H1 (cell line): ENCODE measurements around the gene IL1RL1. TPM values are rescaled to one million over a fixed set of nuclear protein-coding genes. Genes with fewer than 3 reads are reported as not detected.

Experiments
- CTCF ChIA-PET: fragments of 300-600 bp; sonication (Branson Sonifier 250); formaldehyde crosslinking; loops from one replicate; lab custom pipeline; 2021; ENCODE audit not compliant: partially characterized antibody; lab: Charles Lee
- POLR2A ChIA-PET: fragments of 300-600 bp; sonication (Branson Sonifier 250); formaldehyde crosslinking; loops from one replicate; lab custom pipeline; 2021; ENCODE audit warnings: inconsistent platforms; ENCODE audit not compliant: partially characterized antibody; lab: Charles Lee
- DNase-seq, 2 experiments: peaks; one replicate each; pipeline versions ENCODE4 v3.0.0 to v3.0.0-alpha.2; 2010 to 2022; ENCODE audit warnings: low spot score in 2 of 2, low read depth in 1 of 2, mixed read lengths in 1 of 2
- FAIRE-seq: peaks from 2 replicates; lab custom pipeline; 2011; peaks lifted over from hg19 to GRCh38; lab: Jason Lieb, UNC
- H2AFZ ChIP-seq: 2 replicates; pipeline ENCODE4 v1.8.1; 2012; ENCODE audit warnings: low read length, inconsistent platforms
- H2AK5ac ChIP-seq: 2 replicates; pipeline ENCODE4 v1.6.1; 2013; ENCODE audit warnings: low read depth, low read length
- H2BK120ac ChIP-seq: replicated peaks from 2 replicates; pipeline ENCODE3; 2013; ENCODE audit warnings: low read depth, low read length, inconsistent platforms
- H2BK12ac ChIP-seq: 2 replicates; pipeline ENCODE4 v1.6.1; 2013; ENCODE audit warnings: low read depth, low read length
- H2BK15ac ChIP-seq: 2 replicates; pipeline ENCODE4 v1.6.1; 2013; ENCODE audit warnings: low read length
- H2BK20ac ChIP-seq: 2 replicates; pipeline ENCODE4 v1.6.1; 2013; ENCODE audit warnings: low read length
- H2BK5ac ChIP-seq: 2 replicates; pipeline ENCODE4 v1.6.1; 2013; ENCODE audit warnings: low read depth, low read length
- H3K14ac ChIP-seq: 2 replicates; pipeline ENCODE4 v1.6.1; 2013; ENCODE audit warnings: inconsistent platforms; ENCODE audit not compliant: insufficient read length
- H3K18ac ChIP-seq: 2 replicates; pipeline ENCODE4 v1.6.1; 2013; ENCODE audit warnings: low read length; ENCODE audit errors: extremely low read depth
- H3K23ac ChIP-seq: 2 replicates; pipeline ENCODE4 v1.6.1; 2013; ENCODE audit warnings: inconsistent platforms; ENCODE audit not compliant: insufficient read length
- H3K23me2 ChIP-seq: 2 replicates; pipeline ENCODE4 v1.6.1; 2013; ENCODE audit warnings: low read depth, low read length
- H3K27ac ChIP-seq: 2 replicates; pipeline ENCODE4 v1.6.1; 2011; ENCODE audit warnings: low read depth, low read length, inconsistent platforms
- H3K27me3 ChIP-seq, 4 experiments: replicated peaks in 1 of 4; 1 replicate in 1 of 4; 2 replicates in 3 of 4; pipeline versions ENCODE4 v1.6.1 to v1.8.1; 2011 to 2013; ENCODE audit warnings: low read length in 3 of 4, mild to moderate bottlenecking in 3 of 4, inconsistent platforms in 2 of 4, mixed read lengths in 2 of 4, moderate library complexity in 1 of 4; ENCODE audit not compliant: control insufficient read depth in 3 of 4, insufficient read depth in 3 of 4; ENCODE audit errors: extremely low read depth in 1 of 4
- H3K36me3 ChIP-seq, 4 experiments: 2 replicates each; pipeline versions ENCODE4 v1.6.1 to v1.8.1; 2011 to 2013; ENCODE audit warnings: mild to moderate bottlenecking in 4 of 4, low read length in 3 of 4, moderate library complexity in 2 of 4, control low read depth in 1 of 4, inconsistent platforms in 1 of 4; ENCODE audit not compliant: insufficient read depth in 4 of 4, control insufficient read depth in 2 of 4
- H3K4ac ChIP-seq: replicated peaks from 2 replicates; pipeline ENCODE3; 2013; ENCODE audit warnings: low read length, low read depth, mixed read lengths, inconsistent platforms; ENCODE audit not compliant: insufficient read length
- H3K4me1 ChIP-seq, 4 experiments: replicated peaks in 1 of 4; 1 replicate in 1 of 4; 2 replicates in 3 of 4; pipeline versions ENCODE4 v1.6.1 to v1.8.1; 2011 to 2013; ENCODE audit warnings: low read length in 3 of 4, inconsistent platforms in 2 of 4, mixed read lengths in 1 of 4; ENCODE audit not compliant: insufficient read depth in 4 of 4, control insufficient read depth in 3 of 4
- H3K4me2 ChIP-seq, 2 experiments: 2 replicates each; pipeline versions ENCODE4 v1.6.1 to v1.8.1; 2011 to 2013; ENCODE audit warnings: low read depth in 2 of 2, low read length in 2 of 2, control low read depth in 1 of 2, inconsistent platforms in 1 of 2, mild to moderate bottlenecking in 1 of 2; ENCODE audit not compliant: insufficient read depth in 1 of 2
- H3K4me3 ChIP-seq, 4 experiments: fragments of 200-600, 300-600 bp in 1 of 4; sonication (generic), shearing (Covaris generic), sonication (Bioruptor Twin) in 1 of 4; 2 replicates each; pipeline versions ENCODE4 v1.5.1 to v1.8.1; 2011 to 2016; ENCODE audit warnings: low read length in 4 of 4, low read depth in 3 of 4, control low read depth in 2 of 4, inconsistent platforms in 2 of 4, mild to moderate bottlenecking in 2 of 4, mixed read lengths in 1 of 4, moderate library complexity in 1 of 4; ENCODE audit not compliant: insufficient read depth in 2 of 4; ENCODE audit errors: extremely low read depth in 1 of 4
- H3K56ac ChIP-seq: replicated peaks from 2 replicates; pipeline ENCODE3; 2013; ENCODE audit warnings: low read depth, mild to moderate bottlenecking, mixed read lengths, low read length, inconsistent platforms; ENCODE audit not compliant: insufficient read length
- H3K79me1 ChIP-seq: 2 replicates; pipeline ENCODE4 v1.6.1; 2013; ENCODE audit warnings: low read depth, low read length, control low read depth
- H3K79me2 ChIP-seq, 2 experiments: 2 replicates each; pipeline versions ENCODE4 v1.6.1 to v1.8.1; 2012 to 2013; ENCODE audit warnings: low read length in 2 of 2, mild to moderate bottlenecking in 2 of 2, inconsistent platforms in 1 of 2; ENCODE audit not compliant: insufficient read depth in 2 of 2, control insufficient read depth in 1 of 2
- H3K9ac ChIP-seq, 4 experiments: replicated peaks in 1 of 4; 1 replicate in 1 of 4; 2 replicates in 3 of 4; pipeline versions ENCODE4 v1.6.1 to v1.8.1; 2011 to 2013; ENCODE audit warnings: low read depth in 3 of 4, low read length in 3 of 4, control low read depth in 2 of 4, mild to moderate bottlenecking in 2 of 4, moderate library complexity in 2 of 4, inconsistent platforms in 1 of 4; ENCODE audit errors: extremely low read depth in 1 of 4
- H3K9me3 ChIP-seq, 2 experiments: 2 replicates each; pipeline versions ENCODE4 v1.6.1 to v1.8.1; 2012 to 2013; ENCODE audit warnings: mild to moderate bottlenecking in 2 of 2, moderate library complexity in 2 of 2, control low read depth in 1 of 2, inconsistent platforms in 1 of 2, low read depth in 1 of 2, low read length in 1 of 2, mixed read lengths in 1 of 2; ENCODE audit not compliant: insufficient read depth in 2 of 2
- H4K20me1 ChIP-seq, 2 experiments: replicated peaks in 1 of 2; 2 replicates each; pipeline versions ENCODE3 to v1.8.1; 2011 to 2013; ENCODE audit warnings: inconsistent platforms in 2 of 2, low read length in 2 of 2, mild to moderate bottlenecking in 1 of 2; ENCODE audit not compliant: insufficient read depth in 2 of 2, control insufficient read depth in 1 of 2
- H4K5ac ChIP-seq: 2 replicates; pipeline ENCODE4 v1.6.1; 2013; ENCODE audit warnings: low read length, low read depth, mixed read lengths, inconsistent platforms; ENCODE audit not compliant: insufficient read length
- H4K8ac ChIP-seq: 2 replicates; pipeline ENCODE4 v1.8.0; 2013; ENCODE audit warnings: mild to moderate bottlenecking, moderate library complexity, low read length, inconsistent platforms; ENCODE audit not compliant: insufficient read depth; ENCODE audit errors: extremely low read depth
- H4K91ac ChIP-seq: replicated peaks from 2 replicates; pipeline ENCODE3; 2013; ENCODE audit warnings: low read length, mixed read lengths, inconsistent platforms; ENCODE audit not compliant: insufficient read length
- BRCA1 ChIP-seq: IDR thresholded peaks from 2 replicates; pipeline ENCODE4 v1.6.1; 2012; ENCODE audit warnings: low read depth, low read length, improper control_type of control experiment
- EP300 ChIP-seq, 2 experiments: IDR thresholded peaks; 1 replicate in 1 of 2; 2 replicates in 1 of 2; pipeline ENCODE4 v1.6.1; 2011 to 2012; ENCODE audit warnings: low read depth in 2 of 2, low read length in 2 of 2, mild to moderate bottlenecking in 2 of 2, borderline replicate concordance in 1 of 2, inconsistent platforms in 1 of 2, moderate library complexity in 1 of 2
- HDAC6 ChIP-seq: IDR thresholded peaks from one replicate; pipeline ENCODE4 v1.7.1; 2012; ENCODE audit warnings: low read depth, mild to moderate bottlenecking, inconsistent platforms, low read length, moderate library complexity
- JUND ChIP-seq: IDR thresholded peaks from 2 replicates; pipeline ENCODE4 v1.6.1; 2011; ENCODE audit warnings: mild to moderate bottlenecking, improper control_type of control experiment, low read length
- POLR2AphosphoS5 ChIP-seq: IDR thresholded peaks from 2 replicates; pipeline ENCODE4 v1.6.1; 2011; ENCODE audit warnings: low read depth, low read length
- RNF2 ChIP-seq: fragments of 200-900, 300-1000 bp; sonication (generic); IDR thresholded peaks from 2 replicates; pipeline ENCODE4 v1.7.1; 2016; ENCODE audit warnings: borderline replicate concordance, low read depth, mild to moderate bottlenecking, antibody characterized with exemption, low read length; ENCODE audit not compliant: poor library complexity, severe bottlenecking; ENCODE audit errors: missing control alignments
- SP4 ChIP-seq: IDR thresholded peaks from 2 replicates; pipeline ENCODE4 v1.6.1; 2012; ENCODE audit warnings: low read length, inconsistent platforms
- TAF7 ChIP-seq: optimal IDR thresholded peaks from 2 replicates; pipeline ENCODE3; 2011; ENCODE audit warnings: low read depth, mild to moderate bottlenecking, inconsistent platforms, low read length, moderate library complexity, borderline replicate concordance
- ZNF274 ChIP-seq: IDR thresholded peaks from 2 replicates; pipeline ENCODE4 v1.7.0; 2012; ENCODE audit warnings: low read length, borderline replicate concordance; ENCODE audit errors: extremely low read depth
- WGBS, 2 experiments: shearing (Covaris generic) in 1 of 2; methylation state at CpG; one replicate each; pipeline versions ENCODE4 v1.1.6 to v1.1.7; 2013 to 2015; ENCODE audit warnings: low lambda C conversion rate in 2 of 2, mixed read lengths in 2 of 2, inconsistent platforms in 1 of 2, low coverage in 1 of 2, missing lambda C conversion rate in 1 of 2; ENCODE audit not compliant: insufficient replicate concordance in 2 of 2, insufficient coverage in 1 of 2, insufficient read length in 1 of 2; ENCODE audit errors: extremely low coverage in 1 of 2, missing lambda C conversion rate in 1 of 2; 5-methylcytosine and 5-hydroxymethylcytosine counted together
- polyA plus RNA-seq, 7 experiments: library from polyadenylated mRNA; depleted of rRNA in 3 of 7; stranded (reverse) in 5 of 7; unstranded in 2 of 7; fragments of >200 nt in 5 of 7; fragments of 200-250 nt in 2 of 7; gene quantifications; 1 replicate in 5 of 7; 2 replicates in 1 of 7; 4 replicates in 1 of 7; pipeline versions ENCODE4 v1.2.1 to v1.2.3, GENCODE V29; 2011 to 2013; ENCODE audit warnings: missing spikeins in 2 of 7, mixed read lengths in 2 of 7
- total RNA-seq: library from RNA; stranded (reverse); fragmentation: NEBNext Ultra II Directional; extraction: Animal tissue kit (Norgen Biotek cat#: 25700); gene quantifications from 2 replicates; pipeline ENCODE4 v1.2.1, GENCODE V29; 2021
- TF ChIP-seq, protein P1 (sequence below): IDR thresholded peaks from 2 replicates; pipeline ENCODE4 v1.6.1; 2012; ENCODE audit warnings: inconsistent platforms

The IL1RL1 gene
- total and polyA plus RNA-seq, 2 of the 8 experiments (the other 6 are each of a cell fraction or from before 2014, with no cell fraction given): not detected

DNA sequence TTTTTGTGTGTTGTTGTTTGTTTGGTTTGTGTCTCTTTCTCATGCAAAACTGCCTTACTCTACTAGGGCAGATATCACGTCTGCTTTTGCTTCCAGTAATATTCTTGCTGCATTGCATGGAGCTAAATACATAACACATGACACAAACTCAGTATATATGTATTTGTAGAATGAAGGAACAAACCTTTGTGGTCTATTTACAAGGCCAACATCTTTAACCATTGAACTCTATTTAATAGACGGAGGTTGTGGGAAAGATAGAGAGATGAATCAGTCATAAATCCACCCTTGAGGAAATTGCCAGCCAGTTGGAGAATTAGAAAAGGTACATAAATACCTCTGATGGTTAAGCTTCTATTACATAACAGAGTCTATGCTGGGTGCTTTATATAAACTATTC, 26.0 kb upstream of the IL1RL1 start:
- no peak overlapping the region for H4K91ac ChIP-seq
- H2BK5ac ChIP-seq: no peak overlapping the region
- H3K79me1 ChIP-seq: no peaks in the 10 kb centered on the region
- H2BK15ac ChIP-seq: no peak overlapping the region
- no peak overlapping the region for H2BK20ac ChIP-seq
- TF ChIP-seq BRCA1 (no peak), HDAC6 (no peak), JUND (no peak), POLR2AphosphoS5 (no peak), SP4 (no peak), ZNF274 (no peak), EP300 (IDR thresholded peaks at IDR 0.05; ENCODE audit: borderline replicate concordance in 1 of 2, low read depth in 2 of 2, low read length in 2 of 2) (no peak), TAF7 (no peak), RNF2 (no peak)
- TF ChIP-seq, protein P1, sequence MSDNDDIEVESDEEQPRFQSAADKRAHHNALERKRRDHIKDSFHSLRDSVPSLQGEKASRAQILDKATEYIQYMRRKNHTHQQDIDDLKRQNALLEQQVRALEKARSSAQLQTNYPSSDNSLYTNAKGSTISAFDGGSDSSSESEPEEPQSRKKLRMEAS: no peak
- no peak overlapping the region for H2AFZ ChIP-seq
- CTCF ChIA-PET: interaction anchor here (0.8 to 1.5 kb wide), 6 partner anchors 8 to 279 kb away, joined by 3 to 5 read pairs (median 4); no protein-coding TSS in a partner anchor
- FAIRE-seq: no peak
- H4K8ac ChIP-seq: no peak overlapping the region
- no peak overlapping the region for H3K23ac ChIP-seq
- no peak for DNase-seq
- no peak overlapping the region for H3K14ac ChIP-seq
- H3K36me3 ChIP-seq: no peaks in the 10 kb centered on the region
- no peak overlapping the region for H3K4me3 ChIP-seq
- H3K4me1 ChIP-seq: no peaks in the 10 kb centered on the region
- H3K9ac ChIP-seq: no peak overlapping the region
- H3K9me3 ChIP-seq: no peaks in the 10 kb centered on the region
- H4K20me1 ChIP-seq: no peaks in the 10 kb centered on the region
- H2AK5ac ChIP-seq: no peak overlapping the region
- no peak overlapping the region for H4K5ac ChIP-seq
- peaks cover 0 to 1% (median 0%) of the 10 kb centered on the region in 4 experiments; a peak in 1 of 7 replicates for H3K27me3 ChIP-seq
- WGBS, 2 experiments: 92% methylated on average over 2 of the region's 2 CpGs; no CpG with 5 or more reads in 1 of the 2 experiments
- H2BK12ac ChIP-seq: no peak overlapping the region
- H3K23me2 ChIP-seq: no peaks in the 10 kb centered on the region
- no peak overlapping the region for H3K4ac ChIP-seq
- no peak overlapping the region for H2BK120ac ChIP-seq
- H3K4me2 ChIP-seq: no peak overlapping the region
- no peaks in the 10 kb centered on the region for H3K79me2 ChIP-seq
- no peak overlapping the region for H3K18ac ChIP-seq
- H3K27ac ChIP-seq: no peak overlapping the region
- no peak overlapping the region for H3K56ac ChIP-seq
- POLR2A ChIA-PET: no interaction called here
